Spleen (tissue), 11 donors: Measurements from ENCODE around the gene NIBAN1. TPM values are rescaled to one million over a fixed set of nuclear protein-coding genes. Genes with fewer than 3 reads are reported as not detected.

Source experiments
- DNase-seq: peaks from one replicate; pipeline ENCODE4 v3.0.0-alpha.2; 2020
- H3K27ac ChIP-seq, 8 donors: fragments of 200-600 bp; sonication (generic) in 7 of 8; 1 replicate in 4 of 8; 2 replicates in 4 of 8; pipeline versions ENCODE4 v1.5.0 to v1.8.0; 2016 to 2021; ENCODE audit warnings: inconsistent platforms in 4 of 8, mild to moderate bottlenecking in 4 of 8, moderate library complexity in 1 of 8
- H3K27me3 ChIP-seq, 7 donors: fragments of 200-600 bp; sonication (generic) in 6 of 7; replicated peaks in 1 of 7; 1 replicate in 4 of 7; 2 replicates in 3 of 7; pipeline versions ENCODE4 v1.5.0 to v1.8.0; 2016 to 2021; ENCODE audit warnings: inconsistent platforms in 3 of 7, mild to moderate bottlenecking in 1 of 7
- H3K36me3 ChIP-seq, 6 donors: fragments of 200-600 bp; sonication (generic) in 5 of 6; 1 replicate in 4 of 6; 2 replicates in 2 of 6; pipeline versions ENCODE4 v1.5.0 to v1.8.0; 2016 to 2021; ENCODE audit warnings: inconsistent platforms in 2 of 6
- H3K4me1 ChIP-seq, 6 donors: fragments of 200-600 bp; sonication (generic) in 5 of 6; 1 replicate in 3 of 6; 2 replicates in 3 of 6; pipeline versions ENCODE4 v1.5.0 to v1.8.0; 2016 to 2021; ENCODE audit warnings: inconsistent platforms in 3 of 6
- H3K4me3 ChIP-seq, 8 donors: fragments of 200-600 bp; sonication (generic) in 7 of 8; 1 replicate in 4 of 8; 2 replicates in 4 of 8; pipeline versions ENCODE4 v1.5.0 to v1.8.0; 2016 to 2021; ENCODE audit warnings: inconsistent platforms in 4 of 8, mild to moderate bottlenecking in 4 of 8, moderate library complexity in 2 of 8
- H3K9me3 ChIP-seq, 8 donors: fragments of 200-600 bp; sonication (generic) in 7 of 8; 1 replicate in 4 of 8; 2 replicates in 4 of 8; pipeline versions ENCODE4 v1.5.0 to v1.8.0; 2016 to 2021; ENCODE audit warnings: inconsistent platforms in 4 of 8
- CTCF ChIP-seq, 11 experiments: fragments of 200-600 bp in 7 of 11; fragments of 450-650 bp in 4 of 11; sonication (generic) in 4 of 11; IDR thresholded peaks in 8 of 11; conservative IDR thresholded peaks in 3 of 11; 1 replicate in 7 of 11; 2 replicates in 4 of 11; pipeline versions ENCODE4 v1.4.0 to v1.8.0; 2016 to 2021; ENCODE audit warnings: antibody characterized with exemption in 11 of 11, inconsistent platforms in 4 of 11, mild to moderate bottlenecking in 1 of 11
- POLR2A ChIP-seq, 3 donors: fragments of 450-650 bp; IDR thresholded peaks; one replicate each; pipeline ENCODE4 v1.5.1; 2017; ENCODE audit warnings: antibody characterized with exemption in 3 of 3, mild to moderate bottlenecking in 1 of 3
- POLR2AphosphoS5 ChIP-seq, 3 donors: sonication (generic); formaldehyde crosslinking; IDR thresholded peaks; one replicate each; pipeline ENCODE4 v1.5.1; 2017; ENCODE audit warnings: antibody characterized with exemption in 3 of 3
- WGBS, 5 donors: extraction: QIAGEN DNeasy Blood & Tissue Kit in 3 of 5; methylation state at CpG; one replicate each; pipeline versions ENCODE4 v1.1.5 to v1.1.7; 2013 to 2018; 5-methylcytosine and 5-hydroxymethylcytosine counted together
- intact Hi-C: fragments of 100-400 bp; cut with DNase I; formaldehyde crosslinking; loops from one replicate; pipeline ENCODE4 v1.15.0; 2023; ENCODE audit warnings: low total_unique reads
- polyA plus RNA-seq, 3 donors: library from polyadenylated mRNA; stranded (reverse); fragments of 200-250 nt; gene quantifications; one replicate each; pipeline ENCODE4 v1.2.1, GENCODE V29; 2013
- total RNA-seq, 7 donors: library from RNA; depleted of rRNA in 3 of 7; stranded (reverse); fragments of >200 nt in 3 of 7; fragmentation: NEBNext Ultra II Directional in 4 of 7; extraction: Animal tissue kit (Norgen Biotek cat#: 25700) in 4 of 7; gene quantifications; one replicate each; pipeline versions ENCODE4 v1.1.0 to v1.2.1, GENCODE V29; 2016 to 2021
- donor health status: healthy with polysubstance abuse.
- donor health status: DM: no; HTN: no; CAD: no; lungs with moderate emphysema.
- donor health status: DM: no; HTN: no; CAD: no.
- donor health status: Bipolar disorder and iron deficiency.
- donor health status: healthy.
- donor health status: DM: no; HTN: no; CAD: no.
- donor health status: DM: yes; HTN: yes; CAD: no.

The NIBAN1 gene
- total and polyA plus RNA-seq, 10 donors: 2.3 to 116 (median 37.5) TPM

GRCh38 chr1:184966989-184967388 is 7.3 kb downstream of the NIBAN1 start:
- no peak for TF ChIP-seq CTCF (IDR thresholded peaks at IDR 0.05 in 8 of 11, conservative IDR thresholded peaks at IDR 0.05 in 3 of 11)
- no peak for TF ChIP-seq POLR2A (IDR thresholded peaks at IDR 0.05)
- no peak for TF ChIP-seq POLR2AphosphoS5 (IDR thresholded peaks at IDR 0.05)
- intact Hi-C loops: no loop called here
- Histone ChIP-seq H3K27ac (no peak overlapping the region), H3K27me3 (no peaks in the 10 kb centered on the region), H3K9me3 (no peaks in the 10 kb centered on the region), H3K4me3 (no peak overlapping the region), H3K36me3 (peaks cover 0 to 14% (median 0%) of the 10 kb centered on the region in 6 donors), H3K4me1 (peaks cover 0 to 29% (median 2%) of the 10 kb centered on the region in 6 donors)
- 92 to 99% (median 93%) methylated on average over 2 of the region's 2 CpGs for WGBS, 5 donors
- no peak for DNase-seq

GRCh38 chr1:184965944-184966860 is 8.1 kb downstream of the NIBAN1 start:
- 71 to 84% (median 81%) methylated on average over 4 of the region's 4 CpGs for WGBS, 5 donors
- intact Hi-C loops: no loop called here
- no peak for TF ChIP-seq CTCF (IDR thresholded peaks at IDR 0.05 in 8 of 11, conservative IDR thresholded peaks at IDR 0.05 in 3 of 11)
- no peak for TF ChIP-seq POLR2A (IDR thresholded peaks at IDR 0.05)
- no peak for TF ChIP-seq POLR2AphosphoS5 (IDR thresholded peaks at IDR 0.05)
- Histone ChIP-seq H3K36me3 (peaks cover 0 to 21% (median 0%) of the 10 kb centered on the region in 6 donors), H3K27ac (no peak overlapping the region), H3K27me3 (no peaks in the 10 kb centered on the region), H3K9me3 (no peaks in the 10 kb centered on the region), H3K4me3 (no peak overlapping the region), H3K4me1 (peaks cover 0 to 21% (median under 1%) of the 10 kb centered on the region in 6 donors)
- DNase-seq: no peak

- H3K9me3 ChIP-seq: no peaks in the 10 kb centered on the region
- no peak overlapping the region for H3K27ac ChIP-seq
- TF ChIP-seq POLR2A (IDR thresholded peaks at IDR 0.05): no peak
- TF ChIP-seq POLR2AphosphoS5 (IDR thresholded peaks at IDR 0.05): no peak
- TF ChIP-seq CTCF (IDR thresholded peaks at IDR 0.05 in 8 of 11, conservative IDR thresholded peaks at IDR 0.05 in 3 of 11): no peak
- H3K4me1 ChIP-seq: peaks cover 0 to 13% (median 0%) of the 10 kb centered on the region in 6 donors
- intact Hi-C loops: no loop called here
- H3K36me3 ChIP-seq: peaks cover 0 to 21% (median 0%) of the 10 kb centered on the region in 6 donors
- H3K27me3 ChIP-seq: no peaks in the 10 kb centered on the region
- H3K4me3 ChIP-seq: no peak overlapping the region
- 93 to 98% (median 95%) methylated on average over 8 of the region's 8 CpGs for WGBS, 5 donors
- DNase-seq: no peak
These were observed 8.9 kb downstream of the NIBAN1 start for GRCh38 chr1:184965439-184965838.

- 75 to 98% (median 82%) methylated on average over 1 of the region's 1 CpG for WGBS, 5 donors
- H3K4me3 ChIP-seq: no peak overlapping the region
- peaks cover 0 to 16% (median 0%) of the 10 kb centered on the region in 6 donors for H3K36me3 ChIP-seq
- TF ChIP-seq POLR2AphosphoS5 (IDR thresholded peaks at IDR 0.05) (no peak), CTCF (IDR thresholded peaks at IDR 0.05 in 8 of 11, conservative IDR thresholded peaks at IDR 0.05 in 3 of 11) (no peak), POLR2A (IDR thresholded peaks at IDR 0.05) (no peak)
- DNase-seq: no peak
- H3K27ac ChIP-seq: no peak overlapping the region
- no peaks in the 10 kb centered on the region for H3K27me3 ChIP-seq
- intact Hi-C loops: no loop called here
- H3K9me3 ChIP-seq: no peaks in the 10 kb centered on the region
- H3K4me1 ChIP-seq: peaks cover 0 to 4% (median 0%) of the 10 kb centered on the region in 6 donors
These were observed 14.7 kb downstream of the NIBAN1 start for GRCh38 chr1:184959626-184960025.
